ENCODE results near the gene C1orf35. TPM values are rescaled to one million over a fixed set of nuclear protein-coding genes. Genes with fewer than 3 reads are reported as not detected.

C1orf35 gene
- total and polyA plus RNA-seq, 9 of the 15 experiments (the other 6 are each of a cell fraction or from before 2014, with no cell fraction given) = 3.2 to 48.7 (median 12.5) TPM

- H4K20me1 ChIP-seq (replicated peaks; ENCODE audit: control insufficient read depth, insufficient read depth, low read length) = no peaks in the 10 kb centered on the region
- H3K79me2 ChIP-seq (ENCODE audit: control insufficient read depth, insufficient read depth, low read length) = no peaks in the 10 kb centered on the region
- in situ Hi-C loops (cut with MboI) (no loop called here), intact Hi-C loops (cut with micrococcal nuclease) (no loop called here)
- BruUV-seq (replicated peaks) = no TSS peak
- ChIA-PET POLR2A (interaction anchor here (0.6 kb wide), 2 partner anchors 20 to 332 kb away, joined by 3 to 4 read pairs; no protein-coding TSS in a partner anchor), CTCF (ENCODE audit: low intra/inter-chr PET ratio) (no interaction called here)
- no peak overlapping the region for H2AFZ ChIP-seq (ENCODE audit: low read depth, low read length)
- 8% methylated on average over 15 of the region's 15 CpGs for WGBS (ENCODE audit: insufficient coverage, low coverage, missing lambda C conversion rate)
- H3K4me2 ChIP-seq (ENCODE audit: insufficient read depth, low read length) = no peak overlapping the region
- no peak for DNase-seq (ENCODE audit: extremely low read depth in 1 of 4, low spot score in 3 of 4)
- no peak overlapping the region for H3K27ac ChIP-seq (ENCODE audit: extremely low read depth, low read depth, low read length)
- no peaks in the 10 kb centered on the region for H3K9me3 ChIP-seq (replicated peaks; ENCODE audit: control insufficient read depth, insufficient read depth, low read depth, low read length)
- H3K36me3 ChIP-seq (ENCODE audit: control insufficient read depth, insufficient read depth, low read length) = no peaks in the 10 kb centered on the region
- no peaks in the 10 kb centered on the region for H3K9me1 ChIP-seq (ENCODE audit: control insufficient read depth, insufficient read depth, low read length)
- no peak for TF ChIP-seq NBN (IDR thresholded peaks at IDR 0.05; ENCODE audit: low read depth)
- H3K27me3 ChIP-seq (ENCODE audit: control insufficient read depth in 2 of 2, insufficient read depth in 2 of 2, low read length in 2 of 2) = peaks cover 11 to 35% of the 10 kb centered on the region in 2 experiments; a peak in 4 of 5 replicates
- no peak for ATAC-seq
- peak overlapping the region in 1 of 2 experiments; percentile 73; a peak in 1 of 4 replicates for H3K9ac ChIP-seq (ENCODE audit: insufficient read depth in 1 of 2, low read depth in 2 of 2, low read length in 2 of 2)
- no peak for FAIRE-seq
- no peak overlapping the region for H3K4me3 ChIP-seq
- peaks cover 0 to 30% of the 10 kb centered on the region in 2 experiments; a peak in 3 of 5 replicates for H3K4me1 ChIP-seq (replicated peaks in 1 of 2; ENCODE audit: control insufficient read depth in 2 of 2, insufficient read depth in 2 of 2, low read length in 2 of 2)
Observed at GRCh38 chr1:228064741-228065542, 38.2 kb downstream of the C1orf35 start.

GRCh38 chr1:228064296-228064695 is 38.8 kb downstream of the C1orf35 start:
- H3K4me2 ChIP-seq (ENCODE audit: insufficient read depth, low read length) = no peak overlapping the region
- peaks cover 0 to 36% of the 10 kb centered on the region in 2 experiments; a peak in 3 of 5 replicates for H3K4me1 ChIP-seq (replicated peaks in 1 of 2; ENCODE audit: control insufficient read depth in 2 of 2, insufficient read depth in 2 of 2, low read length in 2 of 2)
- H3K9me3 ChIP-seq (replicated peaks; ENCODE audit: control insufficient read depth, insufficient read depth, low read depth, low read length) = no peaks in the 10 kb centered on the region
- ChIA-PET CTCF (ENCODE audit: low intra/inter-chr PET ratio) (no interaction called here), POLR2A (no interaction called here)
- H3K9ac ChIP-seq (ENCODE audit: insufficient read depth in 1 of 2, low read depth in 2 of 2, low read length in 2 of 2) = no peak overlapping the region
- no peak overlapping the region for H3K4me3 ChIP-seq
- intact Hi-C loops (cut with micrococcal nuclease) = no loop called here
- FAIRE-seq (no peak), ATAC-seq (no peak), DNase-seq (ENCODE audit: extremely low read depth in 1 of 4, low spot score in 3 of 4) (no peak)
- no TSS peak for BruUV-seq (replicated peaks)
- no peak overlapping the region for H2AFZ ChIP-seq (ENCODE audit: low read depth, low read length)
- in situ Hi-C loops (cut with MboI) = no loop called here
- no peaks in the 10 kb centered on the region for H3K9me1 ChIP-seq (ENCODE audit: control insufficient read depth, insufficient read depth, low read length)
- H4K20me1 ChIP-seq (replicated peaks; ENCODE audit: control insufficient read depth, insufficient read depth, low read length) = no peaks in the 10 kb centered on the region
- no peak overlapping the region for H3K27ac ChIP-seq (ENCODE audit: extremely low read depth, low read depth, low read length)
- H3K27me3 ChIP-seq (ENCODE audit: control insufficient read depth in 2 of 2, insufficient read depth in 2 of 2, low read length in 2 of 2) = peaks cover 11 to 35% of the 10 kb centered on the region in 2 experiments; a peak in 4 of 5 replicates
- no peaks in the 10 kb centered on the region for H3K79me2 ChIP-seq (ENCODE audit: control insufficient read depth, insufficient read depth, low read length)
- H3K36me3 ChIP-seq (ENCODE audit: control insufficient read depth, insufficient read depth, low read length) = no peaks in the 10 kb centered on the region
- 19% methylated on average over 6 of the region's 8 CpGs for WGBS (ENCODE audit: insufficient coverage, low coverage, missing lambda C conversion rate)
- TF ChIP-seq ZNF586 (CRISPR knock-in tag; conservative IDR thresholded peaks at IDR 0.05) = no peak
- no peak for TF ChIP-seq ZNF75A (CRISPR knock-in tag; IDR thresholded peaks at IDR 0.05)
- TF ChIP-seq ZBTB5 (IDR thresholded peaks at IDR 0.05) = no peak
- TF ChIP-seq RREB1 (CRISPR knock-in tag; IDR thresholded peaks at IDR 0.05) = no peak
- no peak for TF ChIP-seq ILK (tag; IDR thresholded peaks at IDR 0.05; ENCODE audit: borderline replicate concordance, low read depth)
- TF ChIP-seq ZNF717 (CRISPR knock-in tag; IDR thresholded peaks at IDR 0.05) = no peak
